HepG2 (cell line): ENCODE results near the gene MEGF6. TPM values are rescaled to one million over a fixed set of nuclear protein-coding genes. Genes with fewer than 3 reads are reported as not detected.

Source experiments
- ATAC-seq: fragments of 200-7000 bp; cut with Tn5 transposase; 3 replicates; pipeline ENCODE4 v1.9.1; 2020; ENCODE audit warnings: mild to moderate bottlenecking, moderate library complexity
- BruUV-seq: library from RNA; stranded (reverse); fragments of 400-500 nt; replicated peaks from 2 replicates; lab custom pipeline; 2021; lab: Mats Ljungman, UMichigan
- CTCF ChIA-PET: fragments of 300-600 bp; formaldehyde crosslinking; extraction: SDS; loops from one replicate; lab custom pipeline; 2021; ENCODE audit warnings: low total read pairs, inconsistent platforms, low intra/inter-chr PET ratio; lab: Yijun Ruan, JAX
- POLR2A ChIA-PET: fragments of 350-600 bp; sonication (Branson Sonifier 250); formaldehyde crosslinking; loops from one replicate; lab custom pipeline; 2020; ENCODE audit warnings: antibody characterized with exemption, inconsistent platforms; lab: Yijun Ruan, JAX
- DNase-seq: peaks from one replicate; pipeline ENCODE4 v3.0.0-alpha.2; 2015; ENCODE audit warnings: low spot score
- FAIRE-seq: peaks from 3 replicates; lab custom pipeline; 2011; peaks lifted over from hg19 to GRCh38; lab: Jason Lieb, UNC
- H2AFZ ChIP-seq: one replicate; pipeline ENCODE4 v1.6.1; 2011; ENCODE audit warnings: low read length, inconsistent platforms
- H3K27ac ChIP-seq: fragments of 300-600 bp; 3 replicates; pipeline ENCODE4 v1.8.0; 2011; ENCODE audit warnings: mixed run types, mild to moderate bottlenecking, mixed read lengths, low read length, inconsistent platforms; ENCODE audit not compliant: insufficient read depth; ENCODE audit errors: extremely low read length
- H3K27me3 ChIP-seq, 2 experiments: fragments of 200-600 bp in 1 of 2; 2 replicates in 1 of 2; 3 replicates in 1 of 2; pipeline versions ENCODE4 v1.6.0 to v1.8.0; 2011; ENCODE audit warnings: low read length in 2 of 2, mild to moderate bottlenecking in 2 of 2, moderate library complexity in 2 of 2, inconsistent platforms in 1 of 2; ENCODE audit not compliant: insufficient read depth in 2 of 2, control insufficient read depth in 1 of 2
- H3K36me3 ChIP-seq, 2 experiments: fragments of 200-600 bp in 1 of 2; replicated peaks in 1 of 2; 2 replicates in 1 of 2; 3 replicates in 1 of 2; pipeline versions ENCODE4 v1.5.1 to v1.8.0; 2011; ENCODE audit warnings: low read length in 2 of 2, inconsistent platforms in 1 of 2; ENCODE audit not compliant: insufficient read depth in 2 of 2, control insufficient read depth in 1 of 2
- H3K4me1 ChIP-seq: 2 replicates; pipeline ENCODE4 v1.5.1; 2012; ENCODE audit warnings: low read length, inconsistent platforms; ENCODE audit not compliant: insufficient read depth
- H3K4me2 ChIP-seq: 2 replicates; pipeline ENCODE4 v1.6.0; 2011; ENCODE audit warnings: low read depth, low read length, inconsistent platforms
- H3K4me3 ChIP-seq, 3 experiments: fragments of 200-600 bp in 1 of 3; sonication (generic), shearing (Covaris generic) in 1 of 3; replicated peaks in 1 of 3; 2 replicates each; pipeline ENCODE4 v1.5.1; 2011 to 2016; ENCODE audit warnings: low read length in 3 of 3, inconsistent platforms in 2 of 3, low read depth in 2 of 3, mild to moderate bottlenecking in 2 of 3, control low read depth in 1 of 3, mixed read lengths in 1 of 3; ENCODE audit not compliant: insufficient read depth in 1 of 3
- H3K79me2 ChIP-seq: one replicate; pipeline ENCODE4 v1.6.1; 2011; ENCODE audit warnings: low read length, inconsistent platforms; ENCODE audit not compliant: insufficient read depth
- H3K9ac ChIP-seq: 2 replicates; pipeline ENCODE4 v1.6.0; 2011; ENCODE audit warnings: mild to moderate bottlenecking, low read depth, low read length, inconsistent platforms; ENCODE audit not compliant: insufficient read depth
- H3K9me3 ChIP-seq: 2 replicates; pipeline ENCODE4 v1.5.1; 2012; ENCODE audit warnings: mild to moderate bottlenecking, low read length
- H4K20me1 ChIP-seq: 2 replicates; pipeline ENCODE4 v1.6.0; 2011; ENCODE audit warnings: inconsistent platforms, mild to moderate bottlenecking, low read length, moderate library complexity; ENCODE audit not compliant: insufficient read depth
- AGO1 ChIP-seq: fragments of 200-400 bp; formaldehyde crosslinking; IDR thresholded peaks from 2 replicates; pipeline ENCODE4 v1.6.1; 2017; ENCODE audit warnings: mild to moderate bottlenecking, low read depth, low read length, moderate library complexity; ENCODE audit not compliant: poor library complexity, severe bottlenecking
- AGO2 ChIP-seq: fragments of 200-400 bp; formaldehyde crosslinking; optimal IDR thresholded peaks from 2 replicates; pipeline ENCODE3; 2017; ENCODE audit warnings: mild to moderate bottlenecking, low read depth, low read length, moderate library complexity
- BRCA1 ChIP-seq: sonication (generic); formaldehyde crosslinking; IDR thresholded peaks from 2 replicates; pipeline ENCODE4 v1.4.0; 2020; ENCODE audit warnings: missing genetic modification reagents
- GTF2F1 ChIP-seq: fragments of 150-350 bp; IDR thresholded peaks from 2 replicates; pipeline ENCODE4 v1.6.1; 2014; ENCODE audit warnings: low read length
- HNF4A ChIP-seq: sonication (generic); formaldehyde crosslinking; IDR thresholded peaks from 2 replicates; pipeline ENCODE4 v1.4.0; 2020; ENCODE audit warnings: missing genetic modification reagents
- HNRNPL ChIP-seq: fragments of 200-400 bp; formaldehyde crosslinking; IDR thresholded peaks from 2 replicates; pipeline ENCODE4 v1.6.1; 2017; ENCODE audit warnings: mild to moderate bottlenecking, low read depth, low read length
- MZF1 ChIP-seq: sonication (generic); formaldehyde crosslinking; IDR thresholded peaks from 2 replicates; pipeline ENCODE4 v1.8.1; 2023; ENCODE audit warnings: mild to moderate bottlenecking, missing genetic modification reagents, borderline replicate concordance
- RBFOX2 ChIP-seq: fragments of 200-400 bp; formaldehyde crosslinking; IDR thresholded peaks from 2 replicates; pipeline ENCODE4 v1.6.1; 2017; ENCODE audit warnings: low read depth, mild to moderate bottlenecking, low read length
- SMARCC2 ChIP-seq: fragments of 450-650 bp; IDR thresholded peaks from 2 replicates; pipeline ENCODE4 v1.6.1; 2017; ENCODE audit warnings: antibody characterized with exemption, mild to moderate bottlenecking
- SRSF1 ChIP-seq: fragments of 200-400 bp; formaldehyde crosslinking; optimal IDR thresholded peaks from 2 replicates; pipeline ENCODE3; 2017; ENCODE audit warnings: mild to moderate bottlenecking, low read depth, low read length, moderate library complexity
- ZNF589 ChIP-seq: sonication (generic); formaldehyde crosslinking; conservative IDR thresholded peaks from 2 replicates; pipeline ENCODE4 v1.8.0; 2022; ENCODE audit warnings: mild to moderate bottlenecking, moderate library complexity, missing genetic modification reagents
- ZNF790 ChIP-seq: sonication (generic); formaldehyde crosslinking; IDR thresholded peaks from 2 replicates; pipeline ENCODE4 v1.8.0; 2022; ENCODE audit warnings: missing genetic modification reagents, mild to moderate bottlenecking, borderline replicate concordance
- WGBS: methylation state at CpG from one replicate; pipeline ENCODE4 v1.1.6; 2017; ENCODE audit warnings: low lambda C conversion rate; 5-methylcytosine and 5-hydroxymethylcytosine counted together
- in situ Hi-C: cut with HindIII; loops from 2 replicates; pipeline ENCODE4 v1.10.0; 2017; ENCODE audit warnings: low pct_unique_long_range_greater_than_20kb; ENCODE audit not compliant: extremely low pct_ligation_motif_present
- intact Hi-C: fragments of 100-400 bp; cut with micrococcal nuclease; formaldehyde crosslinking; loops from one replicate; pipeline ENCODE4 v1.10.0; 2022; ENCODE audit not compliant: unreplicated experiment
- polyA plus RNA-seq, 8 experiments: library from polyadenylated mRNA; depleted of rRNA in 3 of 8; stranded (reverse) in 7 of 8; unstranded in 1 of 8; fragments of >200 nt; fragmentation: Illumina TruSeq in 4 of 8; extraction: Trizol in 4 of 8; gene quantifications; 2 replicates each; pipeline versions ENCODE4 v1.2.1 to v1.2.3, GENCODE V29; 2011 to 2016; ENCODE audit warnings: low read depth in 4 of 8, missing spikeins in 1 of 8, mixed read lengths in 1 of 8; ENCODE audit not compliant: insufficient read depth in 1 of 8
- total RNA-seq, 5 experiments: library from RNA; depleted of rRNA; stranded (reverse); fragments of >200 nt; fragmentation: Illumina TruSeq; extraction: Trizol; gene quantifications; 2 replicates each; pipeline ENCODE4 v1.2.3, GENCODE V29; 2016; ENCODE audit warnings: low read depth in 1 of 5

Gene MEGF6
- total and polyA plus RNA-seq, 2 of the 13 experiments (the other 11 are each of a cell fraction or from before 2014, with no cell fraction given): 1.9 TPM

- Histone ChIP-seq H3K27me3 (peaks cover 23 to 54% of the 10 kb centered on the region in 2 experiments; a peak in 4 of 5 replicates), H3K4me2 (no peak overlapping the region), H3K4me3 (no peak overlapping the region), H3K9me3 (no peaks in the 10 kb centered on the region), H2AFZ (no peak overlapping the region), H3K79me2 (no peaks in the 10 kb centered on the region), H3K4me1 (no peaks in the 10 kb centered on the region), H3K36me3 (no peaks in the 10 kb centered on the region), H4K20me1 (peaks cover 6% of the 10 kb centered on the region; the same call in 1 of the 2 replicates), H3K27ac (no peak overlapping the region), H3K9ac (no peak overlapping the region)
- intact Hi-C loops (no loop called here), in situ Hi-C loops (no loop called here)
- no CpG with 5 or more reads among the region's 16 CpGs for WGBS
- TF ChIP-seq RBFOX2 (peak; percentile 55), AGO2 (peak; percentile 91), MZF1 (CRISPR knock-in tag) (no peak), AGO1 (peak; percentile 86), ZNF589 (no peak), HNRNPL (0 out of 2 replicates have a peak, but pooled peaks have one; percentile 39), SRSF1 (peak; percentile 1), HNF4A (CRISPR knock-in tag) (no peak), GTF2F1 (no peak), ZNF790 (CRISPR knock-in tag) (no peak), SMARCC2 (no peak), BRCA1 (no peak)
- ATAC-seq (no peak), DNase-seq (no peak), FAIRE-seq (no peak)
- CTCF ChIA-PET: no interaction called here
- POLR2A ChIA-PET: no interaction called here
- BruUV-seq: no TSS peak
Measured at GRCh38 chr1:3541465-3541864, 69.8 kb downstream of the MEGF6 start.
